Frontal cortex (tissue), 4 donors: ENCODE measurements around the gene NGEF. TPM values are rescaled to one million over a fixed set of nuclear protein-coding genes. Genes with fewer than 3 reads are reported as not detected.
A peak's percentile ranks its signal among the peaks of the same experiment; 100 is the strongest.
"Not testable (repeated sequence)": the region's sequence is repeated elsewhere in the genome, so short reads cannot be mapped to it uniquely, and the experiment has no call there.

Experiments used
- DNase-seq, 2 donors: peaks; one replicate each; pipeline ENCODE4 v3.0.0; 2012; ENCODE audit warnings: low spot score in 2 of 2
- FAIRE-seq: peaks from 2 replicates; lab custom pipeline; 2012; peaks lifted over from hg19 to GRCh38; lab: Jason Lieb, UNC
- total RNA-seq: library from RNA; depleted of rRNA; stranded (reverse); fragments of >200 nt; gene quantifications from one replicate; pipeline ENCODE4 v1.2.3, GENCODE V29; 2014
- donor health status: control.
- donor health status: control.
- donor health status: control.

Gene NGEF
- total RNA-seq, 1 donor from 2014 or later: 50.1 TPM

- no peak for FAIRE-seq
- DNase-seq: no peak
Measured at GRCh38 chr2:232937278-232937906, 75.7 kb downstream of the NGEF start.

- no peak for DNase-seq
- FAIRE-seq: no peak
Measured at GRCh38 chr2:232931636-232932035, 81.4 kb downstream of the NGEF start.

GRCh38 chr2:232930059-232930400 is 83.0 kb downstream of the NGEF start:
- FAIRE-seq: no peak
- no peak for DNase-seq

DNA sequence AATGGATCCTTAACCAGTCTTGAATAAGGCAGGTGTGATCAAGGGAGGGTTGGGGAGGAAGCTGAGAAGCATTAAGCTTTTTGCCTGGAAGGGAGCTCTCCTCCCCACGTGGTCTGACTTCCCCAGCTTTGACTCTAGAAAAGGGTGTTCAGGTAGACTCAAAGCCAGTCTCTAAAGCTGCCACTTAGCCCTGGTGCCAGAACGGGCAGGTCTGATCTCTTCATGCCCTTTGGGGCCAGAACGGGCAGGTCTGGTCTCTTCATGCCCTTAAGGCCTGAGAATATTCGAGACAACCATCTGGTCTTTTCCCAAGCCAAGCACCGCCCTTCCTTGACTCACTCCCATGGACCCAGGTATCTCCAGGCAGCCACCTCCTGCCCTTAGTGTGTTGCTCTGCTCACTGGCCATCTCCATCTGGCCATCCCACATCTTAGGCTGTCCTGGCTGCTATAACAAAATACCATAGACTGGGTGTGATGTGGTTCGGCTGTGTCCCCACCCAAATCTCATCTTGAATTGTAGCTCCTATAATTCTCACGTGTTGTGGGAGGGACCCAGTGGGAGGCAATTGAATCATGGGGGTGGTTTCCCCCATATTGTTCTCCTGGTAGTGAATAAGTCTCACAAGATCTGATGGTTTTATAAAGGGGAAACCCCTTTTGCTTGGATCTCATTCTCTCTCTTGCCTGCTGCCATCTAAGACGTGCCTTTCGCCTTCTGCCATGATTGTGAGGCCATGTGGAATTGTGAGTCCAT is 83.6 kb downstream of the NGEF start:
- DNase-seq (no peak), FAIRE-seq (no peak)

GRCh38 chr2:232928551-232929302 is 84.3 kb downstream of the NGEF start:
- DNase-seq: peak in 1 of 2 donors; percentile 32
- FAIRE-seq: no peak

DNA sequence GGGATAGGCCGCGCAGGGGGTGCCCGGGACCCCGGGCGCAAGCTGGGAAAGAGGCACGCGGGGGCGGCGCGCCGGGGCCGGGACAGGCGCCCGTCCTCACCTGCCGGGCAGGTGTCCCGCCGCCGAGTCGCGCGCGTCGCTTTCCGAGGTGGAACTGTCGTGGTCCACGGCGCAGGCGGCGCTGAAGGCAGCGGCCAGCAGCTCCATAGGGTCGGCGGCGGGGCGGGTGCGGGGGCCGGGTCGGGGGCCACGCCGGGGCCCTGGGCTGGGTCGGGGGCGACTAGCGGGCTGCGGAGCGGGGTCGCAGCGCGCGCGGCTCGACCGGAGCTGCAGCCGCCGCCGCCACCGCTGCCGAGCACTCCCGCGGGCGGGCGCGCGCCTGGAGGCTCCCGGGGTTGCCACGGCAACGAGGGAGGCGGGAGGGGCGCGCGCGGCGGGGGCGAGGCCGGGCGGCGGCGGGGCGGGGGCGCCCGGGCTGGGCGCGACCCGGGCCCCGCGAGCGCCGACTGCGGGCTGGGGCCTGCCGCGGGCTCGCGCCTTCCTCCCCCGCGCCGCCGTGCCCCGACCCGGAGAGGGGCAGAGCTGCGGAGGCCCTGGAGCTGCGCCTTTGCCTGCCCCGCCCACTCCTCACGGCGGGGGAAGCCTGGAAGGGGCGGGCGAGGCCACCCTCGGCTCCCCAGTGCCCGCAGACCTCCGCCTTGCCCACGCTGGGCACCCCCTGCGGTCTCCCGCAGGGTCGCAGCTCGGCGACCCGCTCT is 85.1 kb downstream of the NGEF start:
- FAIRE-seq (no peak), DNase-seq (peak; percentile 78 to 84)

- DNase-seq: peak in 1 of 2 donors; percentile 22
Measured at GRCh38 chr2:232927032-232927792, 85.8 kb downstream of the NGEF start.

GRCh38 chr2:232926431-232926939 is 86.6 kb downstream of the NGEF start:
- FAIRE-seq (no peak), DNase-seq (peak in 1 of 2 donors; percentile 32)

More at GRCh38 chr2:232927032-232927792, 85.8 kb downstream of the NGEF start:
- FAIRE-seq: no peak

DNA sequence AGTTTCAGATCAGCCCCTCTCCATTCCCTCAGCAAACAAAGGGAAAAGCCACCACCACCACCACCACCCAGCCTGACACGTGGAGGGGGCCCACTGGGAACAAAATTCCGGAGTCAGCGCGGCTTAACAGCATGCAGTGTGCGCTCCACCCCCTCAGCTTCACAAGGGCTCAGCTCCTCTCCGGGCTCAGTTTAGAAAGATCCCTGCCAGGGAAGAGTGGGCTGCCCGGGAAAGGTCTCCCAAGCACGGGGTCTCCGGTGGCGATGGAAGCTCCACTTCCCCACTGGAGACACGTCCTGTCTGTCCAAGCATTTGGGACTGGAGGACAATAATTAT is 87.3 kb downstream of the NGEF start:
- peak in 1 of 2 donors; percentile 28 for DNase-seq
- FAIRE-seq: no peak

DNA sequence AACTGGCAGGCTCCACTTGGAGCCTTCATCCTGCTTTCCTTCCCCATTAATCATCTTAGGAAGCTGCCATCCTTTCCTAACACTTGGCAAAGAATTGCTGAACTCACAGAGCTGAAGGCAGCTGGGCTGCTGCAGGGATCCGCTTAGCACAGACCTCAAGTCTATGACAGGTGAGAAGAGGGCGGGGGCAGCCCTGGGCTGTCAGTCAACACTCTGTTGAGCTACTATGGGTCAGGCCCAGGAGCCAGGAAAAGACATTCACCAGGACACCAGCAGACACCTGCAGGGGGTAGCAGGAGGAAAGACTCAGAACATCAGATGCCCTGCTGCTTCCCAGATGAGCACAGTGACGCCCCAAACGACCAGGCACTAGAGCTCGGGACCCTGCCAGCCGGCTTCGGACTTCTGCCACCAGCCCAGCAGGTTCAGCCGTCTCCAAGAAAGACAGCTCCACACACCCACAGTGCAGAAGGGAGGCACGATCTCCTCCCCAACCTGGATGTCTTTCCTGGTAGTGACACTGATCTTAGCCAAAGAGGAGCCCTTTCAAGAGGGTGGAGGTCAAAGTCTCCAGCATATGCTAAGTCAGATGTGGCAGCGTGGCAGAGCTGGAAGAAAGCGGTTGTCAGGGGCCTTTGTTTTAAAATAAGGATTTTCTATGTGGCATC is 87.8 kb downstream of the NGEF start:
- FAIRE-seq (no peak), DNase-seq (no peak)

DNA sequence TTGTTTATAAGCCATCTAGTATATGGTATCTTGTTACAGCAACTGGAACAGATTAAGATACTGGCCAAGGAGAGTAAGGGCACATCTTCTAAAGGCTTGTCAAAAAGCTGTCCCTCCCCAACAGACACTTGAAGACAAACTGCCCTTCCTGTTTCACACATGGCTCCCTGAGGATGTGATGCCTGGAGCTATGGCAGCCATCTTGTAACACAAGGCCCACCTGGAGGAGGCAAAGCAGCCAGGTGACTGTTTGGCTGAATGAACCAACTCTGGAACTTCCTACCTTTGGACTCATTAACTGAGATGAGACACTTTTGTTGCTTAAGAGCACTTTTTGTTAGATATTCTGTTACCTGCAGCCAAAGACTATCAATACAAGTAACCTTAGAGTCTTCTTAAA is 88.6 kb downstream of the NGEF start:
- DNase-seq (no peak), FAIRE-seq (no peak)

GRCh38 chr2:232920760-232921159 is 92.3 kb downstream of the NGEF start:
- no peak for FAIRE-seq

GRCh38 chr2:232920055-232920454 is 93.0 kb downstream of the NGEF start:
- FAIRE-seq (no peak), DNase-seq (no peak)

More at GRCh38 chr2:232920760-232921159, 92.3 kb downstream of the NGEF start:
- DNase-seq: no peak

DNA sequence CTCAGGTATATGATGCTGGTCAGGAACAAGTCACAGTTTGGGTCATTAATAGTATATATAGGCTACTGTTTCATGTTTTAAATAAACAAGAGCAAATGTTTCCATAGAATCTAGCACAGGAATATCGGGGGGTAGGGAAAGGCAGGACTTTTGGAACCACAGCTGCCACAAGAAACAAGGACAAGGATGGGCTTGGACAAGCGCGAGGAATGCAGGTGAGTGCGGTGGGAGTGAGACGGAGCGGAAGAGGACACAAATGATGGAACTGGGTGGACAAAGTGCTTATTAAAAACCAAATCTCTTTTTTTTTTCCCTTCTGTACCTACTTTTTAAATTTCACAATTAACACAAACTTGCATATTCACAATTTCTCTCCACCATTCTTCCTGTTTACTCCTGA is 93.9 kb downstream of the NGEF start:
- DNase-seq (no peak), FAIRE-seq (no peak)

DNA sequence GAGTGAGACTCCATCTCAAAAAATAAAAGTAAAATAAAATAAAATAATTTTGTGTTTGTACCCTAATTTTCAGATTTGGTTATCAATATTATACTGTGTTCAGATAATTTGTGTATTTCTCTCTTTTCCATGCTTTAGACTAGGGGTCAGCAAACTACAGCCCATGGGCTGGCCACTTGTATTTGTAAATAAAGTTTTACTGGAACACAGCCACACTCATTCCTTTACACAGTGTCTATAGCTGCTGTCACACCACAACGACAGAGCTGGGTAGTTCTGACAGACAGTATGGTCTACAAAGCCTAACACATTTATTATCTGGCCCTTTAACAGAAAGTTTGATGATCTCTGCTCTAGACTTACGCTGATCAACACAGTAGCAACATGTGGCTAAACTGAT is 99.2 kb downstream of the NGEF start:
- FAIRE-seq (no peak), DNase-seq (no peak)

- FAIRE-seq: no peak
- no peak for DNase-seq
Measured at GRCh38 chr2:232911712-232912277, 101.3 kb downstream of the NGEF start.

GRCh38 chr2:232910376-232910775 is 102.7 kb downstream of the NGEF start:
- DNase-seq: no peak
- FAIRE-seq: no peak

DNA sequence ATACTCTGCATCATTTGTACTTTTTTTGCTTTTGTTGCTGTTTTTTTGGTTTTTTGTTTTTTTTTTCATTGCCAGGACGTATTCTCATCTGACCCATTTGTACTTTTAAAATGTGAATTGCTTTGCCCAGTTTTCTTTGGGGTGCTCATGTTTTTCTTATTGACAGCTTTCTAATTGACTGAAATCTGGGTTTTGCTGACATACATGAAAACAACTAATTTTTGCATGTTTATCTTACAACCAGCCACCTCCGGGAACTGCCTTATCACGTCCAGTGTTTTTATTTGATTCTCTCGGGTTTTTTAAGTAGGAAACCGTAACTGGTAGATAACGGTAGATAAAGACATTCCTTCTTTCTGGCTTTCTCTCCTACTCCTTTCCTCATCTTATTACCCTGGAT is 104.4 kb downstream of the NGEF start:
- no peak for DNase-seq
- FAIRE-seq: no peak

DNA sequence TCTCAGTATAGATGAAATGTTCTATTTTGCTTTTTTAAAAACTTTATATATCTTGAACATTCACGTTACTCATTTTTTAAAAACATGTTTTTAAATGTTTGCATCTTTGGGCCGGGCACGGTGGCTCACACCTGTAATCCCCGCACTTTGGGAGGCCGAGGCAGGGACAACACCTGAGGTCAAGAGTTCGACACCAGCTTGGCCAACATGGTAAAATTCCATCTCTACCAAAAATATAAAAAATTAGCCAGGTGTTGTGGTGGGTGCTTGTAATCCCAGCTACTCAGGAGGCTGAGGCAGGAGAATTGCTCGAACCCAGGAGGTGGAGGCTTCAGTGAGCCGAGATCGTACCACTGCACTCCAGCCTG is 105.4 kb downstream of the NGEF start:
- not testable (repeated sequence) for FAIRE-seq, DNase-seq
